Ishikawa (cell line): ENCODE measurements around the gene CDH23.

Experiments used
- CEBPB ChIP-seq: IDR thresholded peaks from 2 replicates; pipeline ENCODE4 v1.6.1; 2012
- CREB1 ChIP-seq: IDR thresholded peaks from 2 replicates; pipeline ENCODE4 v1.6.1; 2012; ENCODE audit warnings: low read depth
- EGR1 ChIP-seq: IDR thresholded peaks from 2 replicates; pipeline ENCODE4 v1.6.1; 2012
- EP300 ChIP-seq: IDR thresholded peaks from 2 replicates; pipeline ENCODE4 v1.6.1; 2012; ENCODE audit warnings: borderline replicate concordance
- FOXM1 ChIP-seq: IDR thresholded peaks from 2 replicates; pipeline ENCODE4 v1.6.1; 2012; ENCODE audit warnings: low read depth, borderline replicate concordance
- NFIC ChIP-seq: IDR thresholded peaks from 2 replicates; pipeline ENCODE4 v1.6.1; 2012
- RAD21 ChIP-seq: IDR thresholded peaks from 2 replicates; pipeline ENCODE4 v1.6.1; 2012; ENCODE audit warnings: low read depth
- REST ChIP-seq: IDR thresholded peaks from 2 replicates; pipeline ENCODE4 v1.6.1; 2012; ENCODE audit warnings: low read depth, mild to moderate bottlenecking
- TAF1 ChIP-seq: IDR thresholded peaks from 2 replicates; pipeline ENCODE4 v1.6.1; 2012; ENCODE audit warnings: low read depth, mild to moderate bottlenecking
- TCF12 ChIP-seq: IDR thresholded peaks from 2 replicates; pipeline ENCODE4 v1.6.1; 2012; ENCODE audit warnings: low read depth
- TEAD4 ChIP-seq: IDR thresholded peaks from 2 replicates; pipeline ENCODE4 v1.6.1; 2012
- USF1 ChIP-seq: IDR thresholded peaks from 2 replicates; pipeline ENCODE4 v1.6.1; 2012
- YY1 ChIP-seq: IDR thresholded peaks from 2 replicates; pipeline ENCODE4 v1.6.1; 2012; ENCODE audit warnings: low read depth
- ZBTB7A ChIP-seq: IDR thresholded peaks from 2 replicates; pipeline ENCODE4 v1.6.1; 2012; ENCODE audit warnings: low read depth
- TF ChIP-seq, protein P1 (sequence below): IDR thresholded peaks from 2 replicates; pipeline ENCODE4 v1.6.1; 2012

The CDH23 gene

DNA sequence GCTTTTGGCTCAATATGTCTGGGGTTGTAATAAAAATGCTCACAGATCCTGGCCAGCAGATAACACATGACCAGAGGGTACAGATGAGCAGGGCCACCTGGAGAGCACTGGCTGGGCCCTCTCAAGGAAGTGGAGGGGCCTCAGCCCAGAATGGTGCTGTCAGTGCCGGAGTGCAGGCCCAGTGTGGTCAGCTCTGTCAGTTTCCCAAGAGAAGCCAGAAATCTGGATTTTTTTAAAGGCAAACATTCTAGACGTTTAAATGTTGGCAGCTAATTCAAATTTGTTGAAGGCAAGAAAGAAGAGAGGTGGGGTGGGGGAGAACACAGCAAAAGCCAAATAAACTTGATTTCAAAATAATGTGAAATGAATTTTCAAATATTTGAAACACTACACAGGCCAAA is 320.8 kb downstream of the CDH23 start:
- TF ChIP-seq EP300 (no peak), TCF12 (no peak), YY1 (no peak), ZBTB7A (no peak), NFIC (no peak), TAF1 (no peak), TEAD4 (no peak), CEBPB (no peak), FOXM1 (no peak), USF1 (no peak), REST (no peak), EGR1 (no peak), CREB1 (no peak), RAD21 (no peak)
- TF ChIP-seq, protein P1, sequence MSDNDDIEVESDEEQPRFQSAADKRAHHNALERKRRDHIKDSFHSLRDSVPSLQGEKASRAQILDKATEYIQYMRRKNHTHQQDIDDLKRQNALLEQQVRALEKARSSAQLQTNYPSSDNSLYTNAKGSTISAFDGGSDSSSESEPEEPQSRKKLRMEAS, result no peak

GRCh38 chr10:71718165-71718698 is 321.5 kb downstream of the CDH23 start:
- no peak for TF ChIP-seq NFIC
- TF ChIP-seq, protein P1, result no peak

GRCh38 chr10:71719042-71719441 is 322.3 kb downstream of the CDH23 start:
- TF ChIP-seq CREB1 (no peak), REST (no peak), USF1 (no peak), TAF1 (no peak), CEBPB (no peak), NFIC (no peak), FOXM1 (no peak), YY1 (no peak), TEAD4 (no peak), ZBTB7A (no peak), TCF12 (no peak), EP300 (no peak), RAD21 (no peak), EGR1 (no peak)
- TF ChIP-seq, protein P1, result no peak

DNA sequence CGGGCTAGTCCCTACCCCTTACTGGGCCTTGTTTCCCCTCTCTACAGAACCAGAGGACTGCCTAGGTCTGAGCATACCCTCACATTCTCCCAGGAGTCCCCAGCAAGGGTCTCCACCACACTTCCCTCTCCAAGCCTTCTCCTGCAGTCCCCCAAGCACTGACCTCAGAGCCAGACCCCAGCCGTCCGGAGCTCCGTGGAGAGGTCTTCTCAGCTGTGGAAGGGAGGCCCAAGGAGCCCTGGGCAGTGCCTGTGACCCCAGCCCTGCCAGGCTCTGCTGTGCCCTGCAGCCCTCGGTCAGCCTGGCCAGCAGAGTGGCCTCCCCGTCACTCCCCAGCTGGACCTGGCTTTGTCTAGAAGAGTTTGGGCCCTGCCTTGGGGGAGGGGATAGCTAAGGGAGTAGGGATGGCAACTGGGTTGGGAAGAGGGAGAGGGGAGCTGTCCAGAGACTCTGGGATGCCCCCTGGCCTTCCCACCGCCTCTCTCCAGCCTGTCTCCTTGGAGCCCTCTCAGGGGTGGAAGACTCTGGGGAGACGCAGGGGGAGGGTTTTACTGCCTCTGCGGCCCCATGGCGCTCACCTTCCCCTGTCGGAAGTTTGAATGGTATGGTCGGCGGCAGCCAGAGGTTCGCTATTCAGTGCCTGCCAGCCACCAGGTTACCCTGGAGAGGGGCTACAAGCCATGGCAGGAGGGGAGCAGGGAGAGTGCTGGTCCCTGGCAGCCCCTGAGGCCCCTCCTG is 322.9 kb downstream of the CDH23 start, which contains the start of gene C10orf105:
Gene C10orf105, minus strand, starts transcription at position 315 of the 738 bp plus-strand sequence. CDS start 3,441 bp downstream, outside the sequence.
- no peak for TF ChIP-seq TEAD4
- no peak for TF ChIP-seq CEBPB
- TF ChIP-seq TAF1, result no peak
- no peak for TF ChIP-seq USF1

- no peak for TF ChIP-seq CREB1
- TF ChIP-seq, protein P1, result no peak
- no peak for TF ChIP-seq USF1
- TF ChIP-seq TAF1, result no peak
- no peak for TF ChIP-seq EGR1
- TF ChIP-seq TCF12, result no peak
- no peak for TF ChIP-seq TEAD4
- no peak for TF ChIP-seq RAD21
- TF ChIP-seq YY1, result no peak
- TF ChIP-seq ZBTB7A, result no peak
- TF ChIP-seq REST, result no peak
- no peak for TF ChIP-seq FOXM1
- no peak for TF ChIP-seq CEBPB
- no peak for TF ChIP-seq NFIC
- no peak for TF ChIP-seq EP300
Observed at GRCh38 chr10:71720288-71720687, 323.6 kb downstream of the CDH23 start.
